Stimulated activated CD8-positive, alpha-beta memory T cell treated with anti-CD3 and anti-CD28 coated beads, Interleukin-4, amount 100 ng/mL, for 48 hours (primary cell): ENCODE measurements around the gene KDM1B.
"Not testable (repeated sequence)": the region's sequence is repeated elsewhere in the genome, so short reads cannot be mapped to it uniquely, and the experiment has no call there.

ENCODE experiments used
- DNase-seq: peaks from one replicate; pipeline ENCODE4 v3.0.0-alpha.2; 2020

KDM1B gene

GRCh38 chr6:18155150-18155863 lies at the start of gene KDM1B:
KDM1B (plus strand) TSS chr6:18155422; CDS start chr6:18159896, 4,474 bp downstream.
- peak; percentile 98 for DNase-seq

GRCh38 chr6:18107061-18107460 lies 48.2 kb upstream of the KDM1B start:
- no peak for DNase-seq

- no peak for DNase-seq
Measured at GRCh38 chr6:18110162-18110561, 45.1 kb upstream of the KDM1B start.

GRCh38 chr6:18115356-18115755 lies 39.9 kb upstream of the KDM1B start:
- no peak for DNase-seq

- DNase-seq = no peak
Measured at GRCh38 chr6:18117136-18117535, 38.1 kb upstream of the KDM1B start.

GRCh38 chr6:18118330-18118729 lies 36.9 kb upstream of the KDM1B start:
- DNase-seq = no peak

GRCh38 chr6:18119236-18119635 lies 36.0 kb upstream of the KDM1B start:
- DNase-seq = no peak

GRCh38 chr6:18121580-18122127 lies 33.6 kb upstream of the KDM1B start:
- DNase-seq = no peak

GRCh38 chr6:18122128-18123093 lies 32.8 kb upstream of the KDM1B start, which contains the start of gene NHLRC1:
NHLRC1 (minus strand) TSS chr6:18122677; CDS start chr6:18122606, 71 bp downstream.
- DNase-seq = peak; percentile 84

GRCh38 chr6:18126121-18126520 lies 29.1 kb upstream of the KDM1B start:
- no peak for DNase-seq

GRCh38 chr6:18132346-18132745 lies 22.9 kb upstream of the KDM1B start:
- no peak for DNase-seq

GRCh38 chr6:18135171-18135570 lies 20.1 kb upstream of the KDM1B start:
- no peak for DNase-seq

- DNase-seq = no peak
Measured at GRCh38 chr6:18136260-18136659, 19.0 kb upstream of the KDM1B start.

GRCh38 chr6:18138906-18139305 lies 16.3 kb upstream of the KDM1B start:
- no peak for DNase-seq

- DNase-seq = no peak
Measured at GRCh38 chr6:18139935-18140621, 15.1 kb upstream of the KDM1B start.

GRCh38 chr6:18141805-18142590 lies 13.2 kb upstream of the KDM1B start:
- DNase-seq = no peak

- no peak for DNase-seq
Measured at GRCh38 chr6:18142591-18142861, 12.7 kb upstream of the KDM1B start.

GRCh38 chr6:18147160-18147559 lies 8.1 kb upstream of the KDM1B start:
- no peak for DNase-seq

GRCh38 chr6:18147616-18148015 lies 7.6 kb upstream of the KDM1B start:
- DNase-seq = no peak

GRCh38 chr6:18148304-18149025 lies 6.8 kb upstream of the KDM1B start:
- no peak for DNase-seq

GRCh38 chr6:18151391-18151790 lies 3.8 kb upstream of the KDM1B start:
- DNase-seq = not testable (repeated sequence)

- no peak for DNase-seq
Measured at GRCh38 chr6:18151801-18152200, 3.4 kb upstream of the KDM1B start.
